EH (cell line): ENCODE measurements around the gene AMD1.
"Not testable (repeated sequence)": the region's sequence is repeated elsewhere in the genome, so short reads cannot be mapped to it uniquely, and the experiment has no call there.

ENCODE experiments used
- DNase-seq: peaks from one replicate; pipeline ENCODE4 v3.0.0-alpha.2; 2015; ENCODE audit warnings: low read depth

Gene AMD1

DNA sequence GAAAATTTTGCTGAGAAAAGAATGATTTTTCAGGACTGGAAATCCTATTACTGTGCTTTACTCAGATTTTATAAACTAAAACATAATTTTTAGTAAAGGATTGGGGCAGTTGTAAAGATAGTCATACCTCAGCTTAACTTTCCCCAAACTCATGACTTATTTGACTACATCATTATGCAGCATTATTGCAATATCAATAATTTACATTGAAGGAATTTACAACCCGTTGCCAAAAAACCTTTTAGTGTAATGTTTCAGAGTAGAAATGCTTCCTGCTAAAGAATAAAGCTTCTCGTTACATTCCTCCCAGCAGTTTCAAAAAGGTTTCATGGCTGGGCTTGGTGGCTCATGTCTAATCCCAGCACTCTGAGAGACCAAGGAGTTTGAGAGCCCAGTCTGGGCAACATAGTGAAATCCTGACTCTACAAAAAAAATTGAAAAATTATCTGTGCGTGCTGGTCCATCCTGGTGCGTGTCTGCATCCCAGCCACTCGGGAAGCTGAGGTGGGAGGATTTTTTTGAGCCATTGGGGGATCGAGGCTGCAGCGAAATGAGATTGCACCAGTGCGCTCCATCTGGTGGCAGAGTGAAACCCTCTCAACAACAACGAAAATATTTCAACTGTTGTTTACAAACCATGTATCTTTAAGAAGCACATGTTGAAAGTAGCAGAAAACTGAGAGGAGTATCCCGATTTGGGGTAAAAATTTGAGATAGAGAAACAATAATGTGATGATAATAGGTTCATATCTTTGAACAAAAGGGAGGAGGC lies 4.4 kb downstream of the AMD1 start:
- peak; percentile 66 for DNase-seq

DNA sequence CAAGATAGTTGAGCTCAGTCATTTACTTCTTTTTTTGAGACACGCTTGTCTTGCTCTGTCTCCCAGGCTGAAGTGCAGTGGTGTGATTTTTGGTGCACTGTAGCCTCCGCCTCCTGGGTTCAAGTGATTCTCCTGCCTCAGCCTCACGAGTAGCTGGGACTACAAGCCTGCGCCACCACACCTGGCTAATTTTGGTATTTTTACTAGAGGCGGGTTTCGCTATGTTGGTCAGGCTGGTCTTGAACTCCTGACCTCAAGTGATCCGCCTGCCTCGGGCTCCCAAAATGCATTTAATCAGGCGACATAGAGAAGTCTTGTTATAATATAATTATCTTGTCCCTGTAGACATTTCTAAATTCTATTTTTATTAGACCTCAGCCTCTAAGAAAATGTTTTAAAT lies 6.1 kb downstream of the AMD1 start:
- no peak for DNase-seq

DNA sequence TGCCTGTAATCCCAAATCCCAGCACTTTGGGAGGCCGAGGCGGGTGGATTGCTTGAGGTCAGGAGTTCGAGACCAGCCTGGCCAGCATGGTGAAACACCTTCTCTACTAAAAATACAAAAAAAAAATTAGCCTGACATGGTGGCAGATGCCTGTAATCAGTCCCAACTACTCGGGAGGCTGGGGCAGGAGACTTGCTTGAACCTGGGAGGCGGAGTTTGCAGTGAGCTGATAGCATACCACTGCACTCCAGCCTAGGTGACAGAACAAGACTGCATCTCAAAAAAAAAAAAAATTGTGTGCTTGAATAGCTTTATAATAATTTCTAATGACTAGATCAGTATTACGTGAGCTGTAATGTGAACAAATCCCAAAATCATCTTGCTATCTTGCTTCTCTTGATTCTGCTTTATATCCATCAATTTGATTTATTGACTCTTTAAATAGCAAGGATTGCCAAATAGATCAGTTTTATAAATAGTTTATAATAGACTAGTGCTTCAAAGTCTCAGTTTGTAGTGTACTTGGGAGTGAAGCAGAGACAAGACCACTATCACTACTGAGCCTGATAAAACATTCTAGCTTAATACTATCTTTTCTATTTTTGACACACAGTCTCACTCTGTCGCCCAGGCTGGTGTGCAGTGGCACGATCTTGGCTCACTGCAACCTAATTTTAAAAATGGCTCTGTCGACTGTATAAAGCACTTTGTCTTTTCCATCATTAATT lies 7.1 kb downstream of the AMD1 start:
- DNase-seq: no peak

DNA sequence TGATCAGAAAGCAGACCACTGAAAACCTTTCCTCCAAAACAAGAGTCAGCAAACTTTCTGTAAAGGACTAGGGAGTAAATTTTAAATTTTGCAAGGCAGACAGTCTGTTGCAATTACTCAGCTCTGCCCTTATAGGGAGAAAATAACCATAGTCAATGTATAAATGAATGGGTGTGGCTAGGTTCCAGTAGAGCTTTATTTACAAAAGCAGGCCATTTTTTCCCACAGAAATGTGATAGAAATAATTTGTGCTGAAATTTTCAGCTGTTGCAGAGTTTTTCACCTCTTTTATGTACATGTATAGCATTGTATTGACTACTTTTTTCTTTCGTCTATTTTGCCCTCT lies 7.7 kb downstream of the AMD1 start:
- peak; percentile 33 for DNase-seq

DNA sequence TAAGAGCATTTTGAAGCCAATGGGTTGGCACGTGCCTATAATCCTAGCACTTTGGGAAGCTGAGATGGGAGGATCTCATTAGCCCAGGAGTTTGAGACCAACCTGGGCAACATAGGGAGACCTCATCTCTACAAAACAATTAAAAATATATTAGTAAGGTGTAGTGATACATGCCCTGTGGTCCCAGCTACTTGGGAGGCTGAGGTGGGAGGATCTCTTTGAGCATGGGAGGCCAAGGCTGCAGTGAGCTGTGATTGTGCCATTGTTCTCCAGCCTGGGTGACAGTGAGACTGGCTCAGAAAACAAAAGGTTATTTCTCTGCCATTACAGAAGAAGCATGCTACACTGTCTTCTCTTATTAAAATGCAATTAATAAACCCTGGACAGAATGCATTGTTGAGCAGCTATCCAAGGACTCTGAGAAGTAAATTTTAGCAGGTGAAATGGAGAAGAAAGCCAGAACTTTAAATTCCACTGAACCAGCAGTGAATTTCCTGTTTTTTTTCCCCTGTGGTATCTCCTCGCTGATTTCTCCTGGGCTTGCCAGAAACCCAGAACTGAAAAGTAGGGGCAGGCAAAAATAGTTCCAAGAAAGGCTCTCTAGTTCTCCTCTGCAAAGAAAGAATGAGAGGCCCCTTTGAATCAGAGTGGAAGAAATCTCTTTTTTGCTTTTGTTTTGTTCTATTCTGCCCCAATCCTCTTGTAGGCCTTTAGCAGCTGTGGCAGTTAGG lies 8.4 kb downstream of the AMD1 start:
- DNase-seq: no peak

DNA sequence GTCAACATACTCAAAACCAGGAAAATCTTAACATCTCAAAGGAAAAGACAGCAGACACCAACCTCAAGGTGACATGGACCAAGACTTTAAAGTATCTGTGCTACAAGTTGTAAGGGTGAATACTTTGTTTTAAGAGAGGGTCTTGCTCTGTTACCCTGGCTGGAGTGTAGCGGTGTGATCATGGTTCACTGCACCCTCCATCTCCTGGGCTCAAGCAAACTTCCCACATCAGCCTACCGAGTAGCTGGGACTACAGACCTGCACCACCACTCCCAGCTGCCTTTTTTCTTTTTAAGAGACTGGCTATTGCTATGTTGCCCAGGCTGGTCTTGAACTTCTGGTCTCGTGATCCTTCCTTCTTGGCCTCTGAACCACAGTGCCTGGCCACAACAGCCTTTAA lies 9.7 kb downstream of the AMD1 start:
- no peak for DNase-seq

DNA sequence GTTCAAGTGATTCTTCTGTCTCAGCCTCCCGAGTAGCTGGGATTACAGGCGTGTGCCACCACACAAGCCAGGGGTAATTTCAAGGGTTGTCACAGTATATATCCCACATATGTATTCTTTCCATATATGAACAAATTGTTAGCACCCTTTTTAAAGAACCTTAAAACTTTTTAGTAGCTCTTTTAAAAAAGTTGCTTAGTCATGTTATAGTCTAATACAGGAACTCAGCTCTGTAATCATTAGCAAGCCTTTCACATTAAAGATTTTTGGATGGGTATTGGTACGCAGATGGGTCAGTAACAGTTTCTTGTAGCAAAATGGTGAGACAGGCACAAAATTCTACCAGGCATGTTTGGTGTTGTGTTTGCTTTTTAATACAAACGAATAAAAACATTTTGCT lies 10.9 kb downstream of the AMD1 start:
- no peak for DNase-seq

DNA sequence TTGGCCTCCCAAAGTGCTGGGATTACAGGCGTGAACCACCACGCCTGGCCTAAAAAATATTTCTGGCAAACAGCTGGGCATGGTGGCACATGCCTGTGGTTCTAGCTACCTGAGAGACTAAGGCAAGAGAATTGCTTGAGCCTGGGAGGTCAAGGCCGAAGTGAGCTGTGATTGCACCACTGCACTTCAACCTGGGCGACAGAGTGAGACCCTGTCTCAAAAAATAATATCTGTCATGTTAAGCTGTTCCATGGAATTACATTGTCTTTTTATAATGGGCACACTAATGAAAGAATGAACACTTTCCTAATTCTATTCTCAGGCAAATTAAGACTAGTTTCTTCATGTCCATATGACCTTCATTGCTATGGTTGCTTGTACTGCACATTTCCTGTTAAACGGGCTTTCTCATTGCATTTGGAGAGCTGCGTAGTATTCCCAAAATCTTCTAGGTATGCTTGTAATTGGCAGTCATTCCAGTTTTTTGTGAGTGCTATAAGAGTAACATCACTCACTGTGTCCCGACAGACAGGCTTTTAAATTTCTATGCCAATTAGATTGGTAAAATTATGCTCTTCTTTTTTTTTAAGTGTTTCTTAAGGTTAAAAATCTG lies 12.1 kb downstream of the AMD1 start:
- DNase-seq: no peak

DNA sequence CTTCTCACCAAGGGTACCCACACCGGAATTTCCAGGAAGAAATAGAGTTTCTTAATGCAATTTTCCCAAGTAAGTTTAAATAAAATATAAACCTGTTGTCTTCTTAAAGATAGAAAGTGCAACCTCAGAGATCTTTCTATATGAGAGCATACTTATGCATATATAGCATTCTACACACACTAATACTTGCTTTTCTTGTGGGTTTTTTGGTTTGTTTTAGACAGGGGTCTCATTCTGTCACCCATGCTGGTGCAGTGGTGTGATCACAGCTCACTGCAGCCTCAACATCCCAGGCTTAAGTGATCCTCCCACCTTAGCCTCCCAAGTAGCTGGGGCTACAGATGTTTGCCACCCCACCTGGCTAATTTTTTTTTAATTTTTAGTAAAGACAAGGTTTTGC lies 15.7 kb downstream of the AMD1 start:
- DNase-seq: no peak

DNA sequence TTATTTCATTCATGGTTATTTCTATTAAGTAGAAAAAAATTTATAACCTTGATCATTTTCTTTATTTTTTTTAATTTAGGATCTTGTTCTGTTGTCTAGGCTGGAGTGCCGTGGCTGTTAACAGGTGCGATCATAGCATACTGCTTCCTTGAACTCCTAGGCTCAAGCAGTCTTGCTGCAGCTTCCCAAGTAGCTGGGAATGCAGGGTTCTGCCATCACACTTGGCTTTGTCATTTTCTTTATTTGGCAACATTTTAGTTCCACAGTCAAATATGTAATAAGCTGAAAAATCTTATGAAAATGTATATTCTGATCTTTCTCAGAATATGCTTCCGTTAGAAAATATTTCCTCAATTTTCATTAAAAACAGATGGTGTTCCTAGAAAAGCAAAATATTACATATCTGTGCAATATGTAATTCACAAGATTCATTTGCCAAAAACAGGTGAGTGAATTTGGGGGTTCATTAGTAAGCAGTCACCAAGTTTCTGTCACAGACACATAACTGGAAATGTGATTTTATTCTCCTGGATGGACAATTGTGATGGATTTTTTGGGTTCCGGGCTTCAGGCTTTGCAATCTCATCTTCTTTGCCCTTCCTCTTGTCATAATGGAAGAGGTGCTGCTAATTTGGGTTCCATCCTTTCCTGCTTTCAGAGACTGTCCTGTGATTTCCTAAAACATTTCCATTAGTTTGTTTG lies 21.5 kb downstream of the AMD1 start:
- DNase-seq: no peak

DNA sequence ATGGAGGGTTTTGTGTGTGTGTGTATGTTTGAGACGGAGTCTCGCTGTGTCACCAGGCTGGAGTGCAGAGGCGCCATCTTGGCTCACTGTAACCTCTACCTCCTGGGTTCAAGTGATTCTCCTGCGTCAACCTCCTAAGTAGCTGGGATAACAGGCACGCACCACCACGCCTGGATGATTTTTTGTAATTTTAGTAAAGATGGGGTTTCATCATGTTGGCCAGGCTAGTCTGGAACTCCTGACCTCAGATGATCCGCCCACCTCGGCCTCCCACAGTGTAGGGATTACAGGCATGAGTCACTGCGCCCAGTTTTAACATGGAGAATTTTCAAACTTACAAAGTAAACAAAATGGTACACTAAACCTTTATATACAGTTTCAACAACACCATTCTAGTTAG lies 22.8 kb downstream of the AMD1 start:
- no peak for DNase-seq

DNA sequence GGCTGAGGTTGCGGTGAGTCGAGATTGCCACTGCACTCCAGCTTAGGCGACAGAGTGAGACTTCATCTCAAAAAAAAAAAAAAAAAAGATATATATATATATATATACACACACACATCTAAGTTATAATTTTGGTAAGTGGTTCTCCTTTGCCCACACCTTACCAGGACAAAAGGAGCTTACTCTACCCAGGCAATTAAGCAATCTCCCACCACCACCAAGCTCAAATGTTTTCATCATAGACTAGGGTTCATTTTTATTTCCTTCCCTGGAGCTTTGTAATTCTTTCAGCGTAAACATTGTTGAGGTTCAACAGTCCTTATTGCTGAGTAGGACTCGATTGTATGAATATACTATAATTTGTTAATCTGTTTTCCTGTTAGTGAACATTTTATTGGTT lies 23.5 kb downstream of the AMD1 start:
- DNase-seq: no peak

DNA sequence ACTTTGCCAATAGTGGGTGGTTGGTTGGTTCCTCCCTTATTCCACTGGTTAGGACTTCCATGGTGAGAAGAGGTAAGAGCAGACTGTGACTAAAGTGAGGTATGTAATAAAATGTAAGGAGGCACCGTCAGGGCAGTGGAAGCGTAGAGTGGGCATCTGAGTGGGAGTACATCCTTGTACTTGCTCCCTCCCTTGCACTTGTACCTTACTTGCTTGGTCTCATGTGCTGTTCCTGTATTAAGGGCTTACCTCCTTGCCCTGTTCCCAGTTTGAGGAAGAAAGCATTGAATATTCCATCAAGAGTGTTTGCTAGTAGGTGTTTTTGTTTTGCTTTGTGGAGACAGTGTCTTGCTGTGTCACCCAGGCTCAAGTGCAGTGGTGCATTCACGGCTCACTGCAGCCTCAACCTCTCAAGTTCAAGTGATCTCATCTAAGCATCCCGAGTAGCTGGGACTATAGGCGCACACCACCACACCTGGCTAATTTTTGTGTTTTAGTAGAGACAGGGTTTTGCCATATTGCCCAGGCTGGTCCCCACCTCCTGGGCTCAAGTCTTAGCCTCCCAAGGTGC lies 25.5 kb downstream of the AMD1 start:
- no peak for DNase-seq

DNA sequence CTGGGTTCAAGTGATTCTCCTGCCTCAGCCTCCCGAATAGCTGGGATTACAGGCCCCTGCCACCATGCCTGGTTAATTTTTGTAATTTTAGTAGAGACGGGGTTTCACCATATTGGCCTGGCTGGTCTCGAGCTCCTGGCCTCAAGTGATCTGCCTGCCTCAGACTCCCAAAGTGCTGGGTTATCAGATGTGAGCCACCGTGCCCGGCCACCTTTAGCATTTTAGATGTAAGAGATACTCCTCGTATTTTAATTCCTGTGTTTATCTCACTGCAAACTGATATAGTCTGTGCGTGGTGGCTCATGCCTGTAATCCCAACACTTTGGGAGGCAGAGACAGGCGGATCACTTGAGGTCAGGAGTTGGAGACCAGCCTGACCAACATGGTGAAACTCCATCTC lies 27.0 kb downstream of the AMD1 start:
- not testable (repeated sequence) for DNase-seq

DNA sequence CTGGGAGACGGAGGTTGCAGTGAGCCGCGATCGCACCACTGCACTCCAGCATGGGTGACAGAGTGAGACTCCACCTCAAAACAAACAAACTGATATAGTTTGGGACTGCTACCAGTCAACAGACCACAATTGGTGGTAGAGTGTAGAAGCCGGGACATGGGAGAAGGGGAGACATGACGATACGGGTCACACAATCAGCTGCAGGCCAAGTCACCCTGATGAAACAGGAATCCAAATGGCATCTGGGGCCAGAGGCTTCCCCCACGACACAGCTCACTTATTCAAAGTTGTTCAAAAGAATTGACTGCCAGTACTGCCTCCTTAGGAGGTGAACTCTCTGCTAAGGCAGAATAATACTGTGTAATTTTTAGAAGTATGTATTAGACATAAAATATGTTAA lies 27.5 kb downstream of the AMD1 start:
- no peak for DNase-seq

DNA sequence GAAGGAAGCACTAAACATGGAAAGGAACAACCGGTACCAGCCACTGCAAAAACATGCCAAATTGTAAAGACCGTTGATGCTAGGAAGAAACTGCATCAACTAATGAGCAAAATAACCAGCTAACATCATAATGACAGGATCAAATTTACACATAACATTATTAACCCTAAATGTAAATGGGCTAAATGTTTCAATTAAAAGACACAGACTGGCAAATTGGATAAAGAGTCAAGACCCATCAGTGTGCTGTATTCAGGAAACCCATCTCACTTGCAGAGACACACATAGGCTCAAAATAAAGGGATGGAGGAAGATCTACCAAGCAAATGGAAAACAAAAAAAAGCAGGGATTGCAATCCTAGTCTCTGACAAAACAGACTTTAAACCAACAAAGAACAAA lies 31.7 kb downstream of the AMD1 start:
- DNase-seq: not testable (repeated sequence)

DNA sequence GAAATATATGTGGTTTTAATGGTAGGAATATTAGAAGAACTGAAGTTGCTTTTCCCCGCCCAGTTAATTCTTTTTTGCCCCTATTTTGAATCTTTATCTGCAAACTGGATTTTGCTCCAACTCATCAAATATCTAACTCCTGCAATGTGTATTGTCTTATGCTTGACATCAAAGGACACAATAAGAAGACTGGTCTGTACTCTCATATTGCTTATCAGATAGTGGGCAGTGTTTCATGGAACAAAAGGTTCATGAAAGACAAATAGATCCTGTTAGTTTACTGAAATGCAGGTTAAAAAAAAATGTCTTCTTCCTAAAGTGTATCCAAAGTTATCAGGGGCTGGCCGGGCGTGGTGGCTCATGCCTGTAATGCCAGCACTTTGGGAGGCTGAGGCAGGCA lies 56.2 kb downstream of the AMD1 start:
- no peak for DNase-seq

DNA sequence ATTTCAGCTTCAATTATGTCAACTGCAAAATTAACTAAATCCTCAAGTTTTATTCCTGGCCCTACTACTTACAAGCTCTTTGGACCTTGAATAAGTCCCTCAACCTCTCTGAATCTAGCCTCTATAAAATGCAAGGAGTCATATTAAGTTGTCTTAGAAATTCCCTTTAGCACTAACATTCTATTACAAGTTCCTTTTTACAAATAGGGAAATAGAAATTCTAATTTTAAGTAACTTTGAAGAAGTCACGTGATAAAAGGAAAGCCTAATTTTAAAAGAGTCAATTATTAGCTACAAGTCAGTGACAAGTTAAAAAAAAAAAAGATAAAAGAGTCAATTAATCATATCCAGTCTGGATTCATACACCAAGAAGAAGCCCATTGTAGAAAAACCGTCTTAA lies 59.3 kb downstream of the AMD1 start:
- DNase-seq: no peak

DNA sequence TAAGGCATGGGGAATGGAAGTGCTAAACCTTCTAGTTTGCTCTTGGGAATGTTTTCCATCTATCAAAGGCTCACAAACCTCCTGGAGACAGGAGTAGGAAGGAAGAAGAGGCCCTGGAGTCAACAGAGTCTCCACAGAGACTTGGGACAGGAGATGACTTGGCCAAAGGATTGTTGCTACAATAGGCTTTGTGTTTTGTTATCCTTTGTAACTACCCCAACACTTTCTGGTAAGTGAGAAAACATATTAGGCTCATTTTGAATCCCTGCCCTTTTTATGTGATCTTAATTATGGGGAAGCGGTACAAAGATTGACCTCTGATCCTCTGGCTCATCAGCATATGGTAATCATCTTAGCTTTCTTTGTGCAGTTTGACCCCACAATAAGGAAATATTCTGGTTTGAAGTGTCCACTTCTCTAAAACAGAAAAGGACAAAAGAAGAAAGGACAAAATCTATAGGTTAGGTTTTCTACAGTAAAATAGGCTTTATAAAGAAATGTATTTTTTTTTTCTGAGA lies 59.9 kb downstream of the AMD1 start:
- no peak for DNase-seq

DNA sequence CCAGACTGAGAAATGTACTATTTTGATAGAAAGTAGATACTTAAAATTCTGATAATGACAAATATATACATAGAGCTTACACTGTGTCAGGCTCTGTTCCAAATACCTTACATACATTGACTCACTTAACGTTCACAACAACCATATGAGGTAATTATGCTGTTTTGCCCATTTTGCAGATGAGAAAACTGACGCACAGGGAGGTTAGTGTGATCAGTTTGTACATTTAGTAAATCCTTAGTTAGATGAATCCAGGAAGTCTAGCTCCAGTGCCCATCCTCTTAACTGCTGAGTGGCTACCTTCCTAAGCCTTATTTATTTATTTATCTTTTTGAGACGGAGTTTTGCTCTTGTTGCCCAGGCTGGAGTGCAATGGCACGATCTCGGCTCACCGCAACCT lies 60.6 kb downstream of the AMD1 start:
- DNase-seq: no peak

DNA sequence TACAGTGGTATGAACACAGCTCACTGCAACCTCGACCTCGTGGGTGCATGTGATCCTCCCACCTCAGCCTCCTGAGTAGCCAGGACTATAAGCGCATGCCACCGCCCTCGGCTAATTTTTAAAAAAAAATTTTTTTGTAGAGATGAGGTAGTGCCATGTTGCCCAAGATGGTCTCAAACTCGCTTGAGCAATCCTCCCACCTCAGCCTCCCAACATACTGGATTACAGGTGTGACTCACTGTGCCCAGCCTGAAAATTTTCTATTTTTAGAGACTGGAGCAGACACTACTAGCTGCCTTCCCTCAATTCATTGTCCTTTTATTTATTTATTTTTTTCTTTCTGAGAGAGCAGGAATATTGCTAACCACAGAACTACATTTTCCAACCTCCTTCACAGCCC lies 63.6 kb downstream of the AMD1 start:
- no peak for DNase-seq
